Progenitor cell of endocrine pancreas (in vitro differentiated cells): ENCODE measurements around the gene RCBTB2. TPM values are rescaled to one million over a fixed set of nuclear protein-coding genes. Genes with fewer than 3 reads are reported as not detected.

Source experiments
- DNase-seq: peaks from one replicate; pipeline ENCODE4 v3.0.0; 2021; ENCODE audit warnings: low spot score; ENCODE audit not compliant: unreplicated experiment
- H3K27ac Mint-ChIP-seq: 2 replicates; pipeline ENCODE4 v1.8.0; 2021; ENCODE audit warnings: mild to moderate bottlenecking, moderate library complexity, mixed read lengths
- H3K27me3 Mint-ChIP-seq: 2 replicates; pipeline ENCODE4 v1.8.0; 2021; ENCODE audit warnings: mixed read lengths
- H3K36me3 Mint-ChIP-seq: 2 replicates; pipeline ENCODE4 v1.8.0; 2022; ENCODE audit warnings: mixed read lengths; ENCODE audit not compliant: insufficient read depth
- H3K4me1 Mint-ChIP-seq: 2 replicates; pipeline ENCODE4 v1.8.0; 2021; ENCODE audit warnings: low read depth, mixed read lengths
- H3K4me3 Mint-ChIP-seq: 2 replicates; pipeline ENCODE4 v1.8.0; 2021; ENCODE audit warnings: low read depth, mild to moderate bottlenecking, moderate library complexity, mixed read lengths
- H3K9me3 Mint-ChIP-seq: 2 replicates; pipeline ENCODE4 v1.8.0; 2021; ENCODE audit warnings: low read depth, mixed read lengths
- total RNA-seq: library from RNA; stranded (reverse); gene quantifications from 2 replicates; pipeline ENCODE4 v1.2.1, GENCODE V29; 2021
- TF ChIP-seq, protein P1 (sequence below): fragments of 200-600 bp; sonication (generic); IDR thresholded peaks from one replicate; pipeline ENCODE4 v1.5.0; 2021; ENCODE audit warnings: antibody characterized with exemption, mild to moderate bottlenecking; ENCODE audit not compliant: unreplicated experiment

RCBTB2 gene
- total RNA-seq, 1 donor from 2014 or later: 18.9 TPM

DNA sequence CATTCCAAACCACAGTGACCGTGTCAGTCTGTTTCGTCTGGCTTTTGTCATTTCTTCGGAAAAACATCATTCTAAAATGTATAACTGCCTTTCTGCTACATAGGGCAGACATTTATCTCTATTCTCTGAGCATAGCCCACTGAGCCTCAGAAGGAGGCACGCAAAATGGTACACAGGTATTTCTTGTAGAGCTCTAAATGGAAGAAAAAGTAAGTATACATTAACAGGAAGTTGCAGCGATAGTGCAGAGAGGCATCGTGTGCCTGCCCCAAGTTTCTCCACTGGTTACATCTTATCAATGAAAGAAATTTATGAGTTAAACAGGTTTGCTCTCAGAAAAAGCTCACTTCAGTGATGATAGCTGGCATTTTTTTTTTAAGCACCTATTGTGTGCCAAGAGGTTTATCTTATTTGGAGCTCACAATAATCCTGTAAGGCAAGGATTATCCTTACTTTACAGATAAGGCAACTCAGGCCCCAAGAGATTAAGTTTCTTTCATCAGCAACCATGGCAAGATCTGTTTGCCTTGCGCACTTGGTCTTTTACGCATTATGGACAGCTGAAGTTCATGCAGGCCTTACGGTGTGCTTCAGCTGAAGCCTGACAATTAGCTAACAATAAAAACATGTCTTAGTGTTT lies 1.2 kb upstream of the RCBTB2 start:
- Mint-ChIP-seq H3K9me3 (no peaks in the 10 kb centered on the region), H3K36me3 (no peaks in the 10 kb centered on the region), H3K27me3 (no peaks in the 10 kb centered on the region), H3K4me3 (peak overlapping the region; percentile 94), H3K4me1 (peaks cover 11% of the 10 kb centered on the region), H3K27ac (no peak overlapping the region)
- TF ChIP-seq, protein P1, sequence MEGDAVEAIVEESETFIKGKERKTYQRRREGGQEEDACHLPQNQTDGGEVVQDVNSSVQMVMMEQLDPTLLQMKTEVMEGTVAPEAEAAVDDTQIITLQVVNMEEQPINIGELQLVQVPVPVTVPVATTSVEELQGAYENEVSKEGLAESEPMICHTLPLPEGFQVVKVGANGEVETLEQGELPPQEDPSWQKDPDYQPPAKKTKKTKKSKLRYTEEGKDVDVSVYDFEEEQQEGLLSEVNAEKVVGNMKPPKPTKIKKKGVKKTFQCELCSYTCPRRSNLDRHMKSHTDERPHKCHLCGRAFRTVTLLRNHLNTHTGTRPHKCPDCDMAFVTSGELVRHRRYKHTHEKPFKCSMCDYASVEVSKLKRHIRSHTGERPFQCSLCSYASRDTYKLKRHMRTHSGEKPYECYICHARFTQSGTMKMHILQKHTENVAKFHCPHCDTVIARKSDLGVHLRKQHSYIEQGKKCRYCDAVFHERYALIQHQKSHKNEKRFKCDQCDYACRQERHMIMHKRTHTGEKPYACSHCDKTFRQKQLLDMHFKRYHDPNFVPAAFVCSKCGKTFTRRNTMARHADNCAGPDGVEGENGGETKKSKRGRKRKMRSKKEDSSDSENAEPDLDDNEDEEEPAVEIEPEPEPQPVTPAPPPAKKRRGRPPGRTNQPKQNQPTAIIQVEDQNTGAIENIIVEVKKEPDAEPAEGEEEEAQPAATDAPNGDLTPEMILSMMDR: no peak
- no peak for DNase-seq

- Mint-ChIP-seq H3K27ac (peak overlapping the region; percentile 98), H3K36me3 (no peaks in the 10 kb centered on the region), H3K9me3 (no peaks in the 10 kb centered on the region), H3K27me3 (no peaks in the 10 kb centered on the region), H3K4me1 (peaks cover 11% of the 10 kb centered on the region), H3K4me3 (peak overlapping the region; percentile 94)
- TF ChIP-seq, protein P1: no peak
- no peak for DNase-seq
Observed at GRCh38 chr13:48532256-48532505, 699 bp downstream of the RCBTB2 start.

DNA sequence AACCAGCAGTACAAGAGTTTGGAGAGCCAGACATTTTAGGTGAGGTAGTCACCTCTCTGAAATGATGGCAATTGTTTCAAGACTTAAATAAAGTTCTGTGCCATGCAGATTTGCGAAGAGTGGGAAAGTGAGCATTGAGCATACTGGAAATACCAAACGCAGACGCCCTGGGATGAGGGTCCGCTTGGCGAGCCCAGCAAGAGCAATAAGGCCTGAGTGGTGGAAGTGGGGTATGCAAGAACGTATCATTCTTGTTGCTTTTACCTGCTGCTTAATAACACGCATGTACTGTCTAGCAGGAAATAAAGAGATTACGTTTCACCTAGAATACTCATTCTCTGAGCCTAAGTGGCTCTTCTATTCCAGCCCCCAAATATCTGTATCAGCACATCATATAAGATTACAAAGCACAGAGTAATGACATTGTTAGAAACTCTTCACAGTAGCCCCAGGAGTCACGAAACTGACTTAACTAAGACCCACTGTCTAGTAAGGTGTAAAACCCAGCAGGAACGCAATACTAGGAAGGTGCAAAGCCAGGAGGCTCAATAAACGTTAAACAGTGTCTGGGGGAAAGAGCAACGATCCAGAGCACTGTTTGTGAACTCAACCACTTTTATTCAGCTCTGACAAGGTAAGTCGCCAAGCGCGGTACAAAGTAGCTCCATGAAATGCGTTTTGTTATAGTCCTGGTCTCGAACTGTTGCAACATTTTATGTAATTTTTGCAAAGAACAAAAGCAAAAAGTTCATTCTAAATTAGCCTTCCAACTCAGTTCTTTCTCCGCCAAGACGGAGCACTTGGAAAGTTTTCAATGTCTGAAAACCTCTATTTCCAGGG lies 1.2 kb downstream of the RCBTB2 start:
- Mint-ChIP-seq H3K9me3 (no peaks in the 10 kb centered on the region), H3K27ac (peak overlapping the region; percentile 98), H3K4me1 (peaks cover 11% of the 10 kb centered on the region), H3K27me3 (no peaks in the 10 kb centered on the region), H3K4me3 (peak overlapping the region; percentile 94), H3K36me3 (no peaks in the 10 kb centered on the region)
- no peak for DNase-seq
- TF ChIP-seq, protein P1: no peak

DNA sequence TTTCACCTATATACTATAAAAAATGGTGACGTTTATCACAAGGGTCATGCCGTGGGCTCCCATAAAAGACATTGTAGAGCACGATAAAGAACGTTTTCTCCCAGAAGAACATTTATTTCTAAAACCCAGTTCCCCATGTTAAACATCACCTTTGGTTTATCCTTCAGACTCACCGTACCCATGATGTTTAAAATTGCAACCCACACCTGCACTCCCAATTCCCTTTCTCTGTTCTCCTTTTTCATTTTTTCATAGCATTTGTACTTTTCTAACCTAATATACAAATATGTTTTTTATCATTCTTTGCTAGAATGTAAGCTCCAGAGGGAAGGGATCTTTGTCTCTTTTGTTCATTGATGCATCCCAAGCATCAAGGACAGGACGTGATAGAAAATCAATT lies 2.0 kb downstream of the RCBTB2 start:
- DNase-seq: no peak
- Mint-ChIP-seq H3K27ac (no peak overlapping the region), H3K4me3 (no peak overlapping the region)

GRCh38 chr13:48528720-48529119 lies 4.2 kb downstream of the RCBTB2 start:
- no peaks in the 10 kb centered on the region for H3K9me3 Mint-ChIP-seq
- no peak overlapping the region for H3K27ac Mint-ChIP-seq
- H3K36me3 Mint-ChIP-seq: no peaks in the 10 kb centered on the region
- TF ChIP-seq, protein P1: no peak
- DNase-seq: no peak
- peaks cover 6% of the 10 kb centered on the region for H3K4me1 Mint-ChIP-seq
- H3K27me3 Mint-ChIP-seq: no peaks in the 10 kb centered on the region
- no peak overlapping the region for H3K4me3 Mint-ChIP-seq

More for the DNA sequence above, 2.0 kb downstream of the RCBTB2 start:
- Mint-ChIP-seq H3K9me3 (no peaks in the 10 kb centered on the region), H3K27me3 (no peaks in the 10 kb centered on the region), H3K4me1 (peaks cover 11% of the 10 kb centered on the region), H3K36me3 (no peaks in the 10 kb centered on the region)
- TF ChIP-seq, protein P1: no peak
